Activated CD8-positive, alpha-beta memory T cell treated with anti-CD3 and anti-CD28 coated beads, Interleukin-2, amount 50 U/mL, for 1 hour (primary cell): ENCODE data around the gene SLC39A13.

ENCODE experiments used
- DNase-seq: peaks from one replicate; pipeline ENCODE4 v3.0.0-alpha.2; 2020; ENCODE audit errors: extremely low read depth

Gene SLC39A13

DNA sequence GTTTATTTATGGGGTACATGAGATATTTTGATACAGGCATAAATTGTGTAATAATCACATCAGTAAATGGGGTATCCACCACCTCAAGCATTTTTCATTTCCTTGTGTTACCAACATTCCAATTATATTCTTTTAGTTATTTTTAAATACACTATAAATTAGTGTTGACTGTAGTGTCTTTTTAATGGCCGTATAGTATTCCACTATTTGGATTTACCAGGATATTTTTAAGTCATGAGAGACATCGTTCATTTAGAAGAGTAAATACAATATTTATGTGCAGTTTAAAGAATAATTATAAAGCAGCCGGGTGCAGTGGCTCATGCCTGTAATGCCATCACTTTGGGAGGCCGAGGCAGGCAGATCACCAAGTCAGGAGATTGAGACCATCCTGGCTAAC is 23.9 kb upstream of the SLC39A13 start:
- no peak for DNase-seq

DNA sequence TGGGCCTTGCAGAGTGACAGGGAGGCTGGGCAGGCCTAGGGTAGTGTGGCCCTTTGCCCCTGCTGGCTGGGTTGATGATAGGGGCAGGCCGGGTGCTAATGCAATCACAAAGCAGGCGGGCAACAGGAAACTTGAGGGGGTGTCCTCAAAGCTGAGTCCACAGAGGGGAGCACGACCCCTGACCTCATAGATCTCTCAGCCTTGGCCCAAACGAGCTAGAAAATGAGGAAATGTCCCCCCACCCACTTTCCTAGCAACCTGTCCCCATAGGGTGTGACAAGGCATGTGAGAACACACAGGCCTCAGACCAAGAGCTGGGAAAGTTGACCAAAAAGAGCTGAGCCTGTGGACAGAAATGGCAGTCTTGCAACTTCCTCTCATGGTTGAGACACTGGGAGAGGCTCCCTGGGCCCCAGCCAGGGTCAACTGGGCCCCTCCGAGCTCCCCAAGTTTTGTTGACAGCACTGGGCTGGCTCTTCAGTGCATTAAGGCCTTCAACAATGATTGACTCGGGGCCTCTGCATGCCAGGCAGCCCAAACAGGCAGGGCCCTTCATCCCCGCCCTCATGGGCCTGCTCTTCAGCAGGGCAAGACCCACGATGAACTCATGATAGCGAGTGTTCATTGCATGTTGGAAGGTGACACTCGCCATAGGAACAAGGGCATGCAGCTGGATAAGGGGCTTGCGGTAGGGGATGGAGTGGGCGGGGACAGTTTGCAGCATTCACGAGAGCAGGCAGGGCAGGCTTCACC is 20.3 kb upstream of the SLC39A13 start:
- no peak for DNase-seq

DNA sequence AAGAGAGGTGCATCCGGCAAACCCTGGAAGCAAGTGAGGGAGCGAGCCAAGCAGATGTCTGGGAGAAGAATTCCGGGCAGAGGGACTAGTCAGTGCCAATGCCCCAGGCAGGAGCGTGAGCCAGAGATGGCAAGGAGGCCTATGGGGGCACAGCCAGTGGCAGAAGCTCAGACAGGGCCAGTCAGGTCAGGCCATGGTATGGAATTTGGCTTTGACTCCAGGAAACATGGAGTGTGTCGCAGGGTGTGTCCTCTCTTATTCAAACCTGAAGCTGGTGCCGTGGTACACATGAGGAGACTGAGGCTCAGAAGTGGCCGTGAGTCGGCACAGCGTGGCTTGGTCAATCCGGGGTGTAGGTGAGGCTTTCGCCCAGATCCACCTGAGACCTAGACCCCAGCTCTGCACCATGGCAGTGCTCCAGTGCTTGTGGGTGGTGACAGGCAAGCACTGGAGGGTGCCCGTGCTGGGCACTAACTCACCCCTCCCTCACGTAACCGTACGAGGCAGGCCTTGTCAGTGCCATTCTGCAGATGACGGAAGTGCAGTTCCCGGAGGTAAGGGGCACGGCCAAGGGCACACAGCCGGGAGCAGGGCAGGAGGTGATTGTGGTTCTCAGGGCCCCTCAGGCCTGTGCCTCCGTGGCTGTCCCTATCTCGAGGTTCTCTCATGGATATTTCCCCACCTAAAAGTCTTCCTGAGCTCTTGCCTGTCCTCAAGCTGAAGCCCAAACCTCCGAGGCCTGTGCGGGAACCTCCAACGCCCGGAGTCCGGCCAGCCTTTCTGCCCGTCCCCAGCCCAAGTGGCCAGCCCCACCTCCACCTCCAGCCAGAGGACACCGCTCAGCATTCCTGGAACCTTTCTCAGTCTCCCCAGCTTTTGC is 19.5 kb upstream of the SLC39A13 start:
- no peak for DNase-seq

DNA sequence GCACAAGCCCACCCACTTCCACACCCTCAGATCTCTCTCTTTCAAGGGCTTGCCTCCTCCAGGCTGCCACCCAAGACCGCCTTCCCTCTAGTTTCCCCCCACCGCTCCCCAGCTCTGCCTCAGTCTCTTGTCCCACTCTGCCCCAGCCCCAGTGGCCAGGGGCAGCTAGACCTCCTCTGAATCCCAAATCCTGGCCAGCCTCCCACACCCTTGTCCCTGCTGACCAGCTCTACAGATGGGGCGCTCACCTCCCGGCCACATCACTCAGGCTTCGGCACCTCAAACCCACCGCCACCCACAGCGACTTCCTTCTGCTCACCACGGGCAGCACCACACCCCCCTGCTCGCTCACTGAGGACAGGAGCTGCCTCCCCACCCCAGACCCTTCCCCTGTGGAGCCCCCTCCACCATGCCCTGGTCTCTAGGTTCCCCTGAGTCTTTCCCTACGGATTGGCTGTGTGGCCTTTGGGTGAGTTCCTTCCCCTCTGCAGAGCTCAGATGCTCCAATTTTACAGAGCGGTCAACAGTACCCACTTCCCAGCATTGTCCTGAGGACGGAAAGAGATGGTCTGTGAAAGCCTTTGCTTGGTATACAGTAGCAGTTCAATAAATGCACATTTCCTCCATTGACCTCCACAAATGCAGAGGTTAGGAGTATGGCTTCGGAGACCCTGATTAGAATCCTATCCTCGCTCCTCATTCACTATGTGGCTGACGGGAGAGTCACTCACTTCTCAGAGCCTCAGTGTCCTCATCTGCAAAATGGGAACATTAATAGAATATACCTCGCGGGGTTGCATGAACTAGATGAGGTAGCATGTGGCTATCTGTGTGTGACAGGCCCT is 18.6 kb upstream of the SLC39A13 start:
- DNase-seq = no peak

DNA sequence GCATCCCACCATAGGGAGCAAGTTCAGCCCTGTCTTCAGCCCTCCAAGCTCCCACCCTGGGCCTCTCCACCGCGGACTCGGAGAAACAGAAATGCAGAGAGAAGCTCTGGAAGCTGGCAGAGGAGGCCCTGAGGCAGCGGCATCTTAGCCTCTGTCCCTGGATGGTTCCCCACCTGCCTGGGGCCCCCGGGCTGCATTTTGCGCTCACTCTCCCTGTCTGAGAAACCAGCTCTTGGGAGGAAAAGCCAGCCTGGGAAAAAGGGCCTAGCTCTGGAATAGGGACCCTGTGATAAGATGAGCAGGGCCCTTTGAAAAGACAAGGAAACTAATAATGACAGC is 18.0 kb upstream of the SLC39A13 start:
- no peak for DNase-seq

DNA sequence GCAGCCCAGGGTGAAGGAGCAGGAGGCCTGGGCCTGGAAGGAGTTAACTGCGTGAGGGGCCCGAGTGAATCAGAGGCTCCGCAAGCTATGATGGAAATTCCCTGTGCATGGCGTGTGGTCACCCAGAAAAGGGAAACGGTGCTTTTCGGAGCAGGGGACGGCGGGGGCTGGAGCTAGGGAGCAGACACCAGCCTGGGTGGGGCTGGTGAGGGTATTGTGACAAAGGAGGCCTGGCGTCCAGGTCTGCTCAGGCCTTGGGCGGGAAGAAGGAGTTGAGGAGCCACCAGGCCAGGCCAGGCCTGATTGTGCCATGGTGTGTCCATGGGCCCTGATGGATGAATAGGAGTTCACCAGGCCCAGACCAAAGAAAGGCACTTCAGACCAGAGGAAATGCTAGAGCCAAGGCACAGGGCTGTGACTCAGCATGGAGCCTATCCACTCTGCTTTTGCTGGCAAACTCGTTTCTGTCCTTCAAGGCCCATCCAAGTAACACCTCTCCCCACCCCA is 17.3 kb upstream of the SLC39A13 start:
- DNase-seq = no peak

DNA sequence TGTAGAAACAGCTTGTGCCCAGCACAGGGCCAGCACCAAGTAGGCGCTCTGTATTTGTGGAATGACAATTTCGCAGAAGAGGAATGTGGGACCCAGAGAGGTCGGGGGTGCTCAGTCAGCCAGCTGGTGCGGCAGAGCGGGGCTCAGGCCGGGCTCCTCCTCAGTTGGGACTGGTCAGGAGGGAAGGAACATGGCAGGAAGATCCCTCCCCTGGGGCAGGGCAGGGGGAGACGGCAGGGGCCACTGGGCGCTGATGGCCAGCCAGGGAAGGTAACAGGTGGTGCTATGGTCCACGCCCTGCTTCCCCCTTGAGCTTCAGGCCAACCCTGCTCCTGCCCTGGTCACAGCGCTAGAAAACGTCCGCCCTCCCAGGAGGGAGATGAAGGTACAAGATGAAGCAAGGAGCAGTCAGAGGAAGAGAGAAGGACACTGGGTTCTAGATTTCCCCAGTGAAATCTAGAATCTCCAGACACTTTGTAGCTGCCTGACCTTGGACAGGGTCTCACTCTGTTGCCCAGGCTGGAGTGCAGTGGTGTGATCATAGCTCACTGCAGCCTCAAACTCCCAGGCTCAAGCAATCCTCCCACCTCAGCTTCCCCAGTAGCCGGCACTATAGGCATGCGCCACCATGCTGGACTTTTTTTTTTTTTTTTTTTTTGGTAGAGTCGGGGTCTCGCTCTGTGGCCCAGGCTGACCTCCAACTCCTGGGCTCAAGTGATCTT is 16.5 kb upstream of the SLC39A13 start:
- no peak for DNase-seq

DNA sequence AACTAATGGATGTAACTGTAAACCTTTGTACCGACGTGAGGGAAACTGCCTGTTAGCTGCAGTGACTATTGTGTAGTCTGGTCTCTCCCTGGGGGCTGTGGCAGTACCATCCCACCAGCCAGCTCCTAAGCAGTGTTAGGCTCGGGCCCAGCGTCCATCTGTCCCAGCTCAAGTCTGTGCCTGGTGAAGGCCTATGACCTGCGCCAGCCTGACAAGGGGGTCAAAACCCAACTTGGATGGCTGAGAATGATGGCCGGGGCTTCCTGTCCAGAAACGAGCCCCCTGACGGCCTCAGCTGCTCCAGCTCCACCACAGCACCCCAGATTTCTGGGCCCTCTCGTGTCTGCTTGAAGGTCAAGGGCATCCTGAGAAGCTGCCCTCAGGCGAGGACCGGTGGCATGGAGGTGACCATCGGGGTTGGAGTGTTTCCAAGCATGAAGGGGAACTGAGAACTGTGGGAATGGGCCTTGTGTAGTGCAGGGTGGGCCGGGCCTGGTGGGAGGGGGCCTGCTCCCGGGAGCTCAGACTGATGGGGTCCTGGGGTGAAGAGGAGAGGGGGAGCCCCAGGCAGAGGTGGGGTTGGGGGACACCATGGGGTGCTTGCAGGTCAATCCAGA is 15.7 kb upstream of the SLC39A13 start:
- no peak for DNase-seq

DNA sequence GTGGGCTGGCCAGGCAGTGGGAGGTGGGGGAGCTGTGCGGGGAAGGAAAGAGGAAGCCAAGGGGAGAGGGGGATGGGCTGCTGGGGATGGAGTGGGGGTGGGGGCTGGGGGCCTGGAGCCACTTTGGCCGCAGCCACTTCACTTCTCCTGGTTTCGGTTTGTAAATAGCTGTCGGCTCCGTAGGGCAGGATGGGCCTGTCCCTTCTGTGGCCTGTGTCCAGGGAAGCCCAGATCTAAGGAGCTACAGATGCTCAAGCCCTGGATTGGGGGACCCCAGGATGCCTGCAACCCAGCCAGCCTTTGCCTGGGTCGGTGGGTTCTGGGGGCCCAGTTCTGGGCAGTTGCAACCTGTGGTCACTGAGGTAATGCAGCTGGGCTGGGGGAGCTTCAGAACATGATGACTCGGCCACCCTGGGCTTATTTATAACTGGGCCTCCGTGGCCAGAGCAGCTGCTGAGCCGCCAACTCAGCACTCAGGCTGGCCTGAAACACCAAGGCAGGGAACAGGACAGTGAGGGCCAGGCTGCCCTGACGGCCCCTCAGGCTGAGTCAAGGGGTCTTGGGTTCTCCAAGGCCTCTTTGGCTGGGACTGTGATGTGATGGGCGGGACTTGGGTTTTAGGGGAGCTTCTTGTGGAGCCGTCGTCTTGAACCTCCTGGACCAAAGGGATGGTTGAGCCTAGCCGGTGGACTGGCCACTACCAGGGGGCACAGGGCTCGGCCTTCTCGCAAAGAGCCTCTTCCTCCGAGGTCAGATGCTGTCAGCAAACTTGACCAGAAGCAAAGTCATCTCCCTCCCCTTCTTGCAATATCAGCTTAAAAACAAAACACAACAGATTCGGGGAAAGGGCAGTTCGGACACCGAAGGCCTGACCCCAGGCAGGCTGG is 15.0 kb upstream of the SLC39A13 start:
- no peak for DNase-seq

DNA sequence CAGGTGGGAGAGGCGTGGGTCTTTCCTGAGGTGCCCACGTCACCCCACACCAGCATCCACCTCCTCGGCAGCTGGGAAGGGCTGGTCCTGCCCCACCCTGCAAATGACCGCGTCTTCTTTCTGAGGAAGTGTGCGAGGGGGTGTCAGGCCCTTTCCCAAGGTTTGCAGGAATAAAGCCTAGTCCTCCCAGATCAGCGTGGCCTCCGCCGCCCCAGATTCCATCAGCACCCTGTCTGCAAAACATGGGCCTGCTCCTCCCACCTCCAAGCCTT is 14.4 kb upstream of the SLC39A13 start:
- no peak for DNase-seq

DNA sequence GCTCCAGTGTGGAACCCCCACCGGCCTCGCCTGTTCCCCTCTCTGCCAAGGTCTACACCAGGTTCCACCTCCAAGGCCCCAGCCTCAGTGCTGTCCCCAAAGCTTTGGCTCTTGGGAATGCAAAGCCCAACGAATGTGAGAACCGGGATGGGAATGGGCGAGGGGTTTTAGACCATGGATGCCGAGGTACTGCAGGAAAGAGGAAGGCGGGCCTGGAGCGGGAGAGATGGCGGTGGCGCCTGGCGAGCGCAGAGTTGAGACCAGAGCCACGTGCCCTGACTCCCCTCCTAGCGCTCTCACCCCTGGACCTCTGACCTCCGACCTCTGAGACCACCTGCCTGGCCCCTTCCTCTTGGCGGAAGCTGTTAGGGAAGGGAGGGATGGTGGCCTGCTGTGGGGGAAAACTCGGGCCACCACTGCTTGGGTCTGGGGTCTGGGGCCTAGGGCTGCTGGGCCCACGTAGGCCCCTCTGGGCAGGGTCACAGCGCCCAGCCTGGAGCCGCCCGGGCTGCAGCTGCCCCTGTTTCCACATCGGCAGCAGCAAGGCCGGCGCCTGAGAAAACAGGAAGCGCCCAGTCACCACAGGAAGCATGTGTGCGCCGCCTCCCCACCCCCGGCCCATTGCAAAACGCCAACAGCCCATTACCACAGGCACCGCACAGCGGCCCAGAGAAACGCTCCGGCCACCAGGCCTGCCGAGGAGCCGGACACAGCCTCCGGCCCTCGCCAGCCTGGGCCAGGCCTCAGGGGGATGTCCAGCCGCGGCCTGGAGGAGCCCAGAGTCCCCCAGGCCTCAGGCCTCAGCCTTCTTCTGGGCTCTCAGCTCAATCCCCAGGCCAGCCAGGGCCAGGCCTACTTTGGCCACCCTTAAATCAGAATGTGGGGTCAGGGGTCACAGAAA is 13.8 kb upstream of the SLC39A13 start:
- DNase-seq = no peak

DNA sequence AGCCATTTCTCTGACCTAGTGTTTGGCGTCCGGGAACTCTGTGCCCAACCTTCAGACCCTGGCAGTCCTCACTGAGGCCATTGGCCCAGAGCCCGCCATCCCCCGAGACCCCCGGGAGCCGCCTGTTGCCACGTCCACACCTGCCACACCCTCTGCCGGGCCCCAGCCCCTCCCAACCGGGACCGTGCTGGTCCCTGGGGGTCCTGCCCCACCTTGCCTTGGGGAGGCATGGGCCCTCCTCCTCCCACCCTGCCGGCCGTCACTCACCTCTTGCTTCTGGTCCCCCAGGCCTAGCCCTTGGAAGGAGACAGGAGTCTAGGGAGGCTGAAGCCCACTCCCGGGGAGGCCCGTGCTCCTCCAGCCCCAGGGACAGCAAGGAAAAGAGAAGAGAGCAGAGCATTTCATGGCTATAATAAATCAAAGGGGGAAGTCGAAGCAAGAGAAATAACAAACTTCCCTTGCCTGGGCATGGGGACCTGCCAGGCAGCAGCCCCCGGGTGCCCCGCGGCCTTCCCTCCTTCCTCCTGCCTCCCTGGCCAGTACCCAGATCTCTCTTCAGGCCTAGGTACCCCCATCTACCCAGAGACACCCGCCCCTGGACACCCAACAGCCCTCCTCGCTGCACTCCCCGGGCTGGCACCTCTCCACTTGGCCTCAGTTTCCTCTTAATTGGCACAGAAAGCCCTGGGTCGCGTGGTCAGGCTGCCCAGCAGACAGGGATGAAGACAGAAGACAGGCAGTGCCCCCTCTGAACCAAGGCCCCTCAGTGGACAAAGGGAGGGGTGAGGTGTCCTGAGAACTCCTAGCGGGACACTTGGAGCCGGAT is 13.0 kb upstream of the SLC39A13 start:
- DNase-seq = no peak

DNA sequence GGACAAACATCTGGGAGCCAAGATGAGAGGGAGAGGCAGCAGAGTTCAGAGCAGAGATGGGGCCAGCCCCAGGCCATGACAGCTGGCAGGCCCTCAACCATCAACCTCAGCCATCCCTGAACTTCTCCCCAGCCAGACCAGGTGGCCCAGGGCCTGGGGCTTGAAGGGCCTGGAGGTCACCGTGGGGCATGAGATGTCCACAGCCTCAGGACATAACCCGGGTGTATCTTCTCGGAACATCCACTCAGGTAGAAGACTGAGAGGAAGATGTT is 12.4 kb upstream of the SLC39A13 start:
- DNase-seq = no peak

DNA sequence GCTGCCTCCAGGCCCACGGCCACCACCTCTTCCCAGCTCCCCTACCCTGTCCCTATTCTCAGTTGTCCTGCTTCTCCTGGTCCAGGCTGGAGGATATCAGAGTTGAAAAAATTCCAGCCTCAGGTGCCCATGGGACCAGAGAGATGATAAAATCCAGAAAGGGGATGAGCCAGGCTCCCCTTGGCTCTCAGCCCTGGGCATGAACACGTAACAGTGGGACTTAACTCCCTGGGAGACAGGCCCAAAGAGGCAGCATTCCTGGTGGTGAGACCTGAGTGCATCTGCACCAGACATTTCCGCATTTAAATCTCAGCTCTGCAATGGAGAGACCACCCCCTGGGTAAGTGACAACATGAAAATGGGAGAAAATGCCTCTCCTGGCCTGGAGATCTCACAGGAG is 10.4 kb upstream of the SLC39A13 start:
- no peak for DNase-seq

DNA sequence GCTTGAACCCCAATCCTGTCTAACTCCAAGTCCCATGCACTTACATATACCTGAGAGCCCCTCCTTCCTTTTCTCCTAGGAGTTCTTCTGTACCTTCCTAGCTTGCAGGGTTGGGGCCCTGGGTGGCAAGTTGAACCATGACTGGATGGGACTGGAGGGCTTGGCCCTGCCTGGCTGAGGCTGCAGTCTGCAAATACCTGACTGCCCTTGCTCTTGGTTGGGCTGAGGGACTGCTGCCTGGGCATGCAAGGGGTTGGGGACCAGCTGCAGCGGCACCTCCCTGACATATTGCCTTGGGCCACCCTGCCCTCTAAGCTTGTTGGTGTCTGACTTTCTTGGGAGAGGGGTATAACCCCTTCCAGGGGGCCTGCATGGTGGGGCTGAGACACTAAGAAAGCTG is 9.8 kb upstream of the SLC39A13 start:
- DNase-seq = no peak

DNA sequence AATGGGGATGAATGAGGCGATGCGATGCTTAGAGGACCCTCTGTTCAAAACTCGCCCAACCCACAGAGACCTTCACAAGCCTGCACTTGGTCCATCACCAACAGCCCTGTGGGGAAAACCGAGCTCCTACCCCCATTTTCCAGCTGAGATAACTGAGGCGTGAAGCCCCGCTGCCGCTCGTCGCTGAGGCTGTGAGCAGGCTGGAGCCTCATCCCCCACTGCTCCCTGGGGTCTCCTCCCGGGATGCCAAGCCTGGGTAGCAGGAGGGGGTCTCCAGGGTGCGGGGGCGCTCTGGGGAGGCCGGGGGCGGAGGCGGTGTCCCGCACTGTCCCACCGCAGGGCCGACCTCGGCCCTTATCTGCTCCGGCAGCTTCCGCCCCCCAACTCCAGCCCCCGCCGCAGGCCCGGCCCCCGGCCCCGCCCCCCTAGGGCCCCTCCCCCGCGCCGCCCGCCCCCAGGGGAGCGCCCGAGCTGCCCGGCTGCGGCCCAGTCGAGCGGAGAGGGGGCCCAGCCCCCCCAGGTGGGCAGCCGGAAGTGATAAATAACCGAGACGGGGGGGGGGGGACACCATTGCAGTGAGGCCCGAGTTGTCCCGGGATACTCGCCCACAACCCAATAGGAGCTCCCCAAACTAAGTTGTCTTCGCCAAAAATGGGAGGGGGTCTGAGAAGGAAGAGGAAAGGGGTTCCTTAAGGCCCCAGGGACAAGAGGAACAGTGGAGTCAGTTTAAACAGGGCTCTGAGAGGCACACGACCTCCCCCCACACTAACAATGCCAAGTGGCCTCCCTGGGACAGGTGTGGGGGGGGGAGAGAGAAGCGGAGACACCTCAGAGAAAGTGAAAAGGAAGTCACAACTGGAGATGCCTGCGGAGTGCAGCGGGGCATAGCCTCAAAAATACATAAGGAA is 8.3 kb upstream of the SLC39A13 start:
- no peak for DNase-seq

DNA sequence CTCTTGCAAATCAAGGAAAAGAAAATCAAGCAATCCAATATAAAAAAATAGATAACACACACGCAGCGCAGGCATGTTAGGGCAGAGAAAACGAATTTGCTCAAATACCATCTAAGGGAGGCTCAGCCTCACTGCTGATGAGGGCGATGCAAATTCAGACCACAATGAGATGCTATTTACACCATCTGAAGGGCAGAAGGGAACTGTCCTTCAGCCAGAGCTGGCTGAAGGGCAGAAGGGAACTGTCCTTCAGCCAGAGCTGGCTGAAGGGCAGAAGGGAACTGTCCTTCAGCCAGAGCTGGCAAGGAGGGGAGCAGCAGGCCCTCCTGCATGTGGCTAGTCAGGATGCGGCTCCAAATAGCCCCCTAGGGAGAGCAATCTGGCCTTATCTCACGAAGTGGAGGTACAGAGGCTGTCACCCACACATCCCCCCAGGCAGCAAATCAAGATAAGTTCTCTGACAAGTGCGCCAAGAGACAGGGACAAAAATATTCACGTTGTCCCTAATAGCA is 7.6 kb upstream of the SLC39A13 start:
- no peak for DNase-seq
